Mammary epithelial cell (primary cell): ENCODE results near the gene ZNF366.

Experiments
- CTCF ChIP-seq, 2 donors: IDR thresholded peaks in 1 of 2; conservative IDR thresholded peaks in 1 of 2; 2 replicates each; pipeline ENCODE4 v1.5.1; 2011 to 2012; ENCODE audit warnings: inconsistent platforms in 2 of 2, low read length in 2 of 2, mild to moderate bottlenecking in 2 of 2, control low read depth in 1 of 2, low read depth in 1 of 2; ENCODE audit not compliant: insufficient read depth in 1 of 2; ENCODE audit errors: extremely low read depth in 1 of 2
- EZH2 ChIP-seq: IDR thresholded peaks from 2 replicates; pipeline ENCODE4 v1.6.1; 2012; ENCODE audit warnings: low read length, inconsistent platforms, borderline replicate concordance

- peak; percentile 21 to 61 for TF ChIP-seq CTCF (conservative IDR thresholded peaks at IDR 0.05 in 1 of 2, IDR thresholded peaks at IDR 0.05 in 1 of 2; ENCODE audit: extremely low read depth in 1 of 2, insufficient read depth in 1 of 2, low read depth in 1 of 2, low read length in 2 of 2)
- TF ChIP-seq EZH2, result no peak
Measured at GRCh38 chr5:72394688-72395087, 112.5 kb downstream of the ZNF366 start.
